HG03442 (cell line): ENCODE measurements around the gene C1R.
"Not testable (repeated sequence)": the region's sequence is repeated elsewhere in the genome, so short reads cannot be mapped to it uniquely, and the experiment has no call there.

ENCODE experiments used
- ATAC-seq: cut with Tn5 transposase; IDR thresholded peaks from one replicate; pipeline ENCODE4 v1.9.1; 2021; ENCODE audit warnings: mild to moderate bottlenecking, moderate library complexity; ENCODE audit not compliant: unreplicated experiment

The C1R gene

DNA sequence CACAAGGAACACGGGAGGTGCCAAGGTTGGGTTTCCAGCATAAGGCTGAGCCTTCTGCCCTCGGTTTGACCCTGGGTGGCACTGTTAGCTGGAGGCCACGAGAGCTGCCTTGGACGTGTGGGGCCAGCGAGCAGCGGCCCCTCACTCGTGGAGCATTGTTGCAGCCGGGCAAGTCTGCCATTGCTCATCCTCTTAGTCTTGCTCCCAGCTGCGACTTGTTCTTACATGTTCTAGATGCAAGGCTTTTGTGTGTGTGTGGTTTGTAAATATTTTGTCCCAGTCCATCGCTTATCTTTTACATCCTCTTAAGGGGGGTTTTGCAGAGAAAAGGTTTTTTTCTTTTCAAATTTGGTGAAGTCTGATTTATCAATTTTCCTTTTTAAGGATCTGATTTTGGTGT lies 52.8 kb downstream of the C1R start:
- ATAC-seq: no peak

DNA sequence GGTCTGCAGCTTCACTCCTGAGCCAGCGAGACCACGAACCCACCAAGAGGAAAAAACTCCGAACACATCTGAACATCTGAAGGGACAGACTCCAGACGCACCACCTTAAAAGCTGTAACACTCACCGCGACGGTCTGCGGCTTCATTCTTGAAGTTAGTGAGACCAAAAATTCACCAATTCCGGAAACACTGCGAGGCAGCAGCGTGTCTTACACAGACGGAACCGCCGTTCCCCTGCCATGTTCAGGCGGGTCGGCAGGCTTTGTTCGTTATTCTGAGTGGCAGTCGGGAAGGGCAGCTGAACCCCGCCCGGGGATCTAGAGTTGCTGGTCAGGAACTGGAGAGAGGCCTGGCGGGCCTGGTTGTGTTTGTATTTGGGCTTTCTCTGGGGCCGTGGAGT lies 53.7 kb downstream of the C1R start:
- no peak for ATAC-seq

DNA sequence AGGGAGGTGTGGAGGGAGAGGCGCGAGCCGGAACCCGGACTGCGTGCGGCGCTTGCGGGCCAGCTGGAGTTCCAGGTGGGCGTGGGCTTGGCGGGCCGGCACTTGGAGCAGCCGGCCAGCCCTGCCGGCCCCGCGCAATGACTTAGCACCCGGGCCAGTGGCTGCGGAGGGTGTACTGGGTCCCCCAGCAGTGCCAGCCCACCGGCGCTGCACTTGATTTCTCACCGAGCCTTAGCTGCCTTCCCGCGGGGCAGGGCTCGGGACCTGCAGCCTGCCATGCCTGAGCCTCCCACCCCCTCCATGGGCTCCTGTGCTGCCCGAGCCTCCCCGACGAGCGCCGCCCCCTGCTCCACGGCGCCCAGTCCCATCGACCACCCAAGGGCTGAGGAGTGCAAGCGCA lies 54.8 kb downstream of the C1R start:
- not testable (repeated sequence) for ATAC-seq

DNA sequence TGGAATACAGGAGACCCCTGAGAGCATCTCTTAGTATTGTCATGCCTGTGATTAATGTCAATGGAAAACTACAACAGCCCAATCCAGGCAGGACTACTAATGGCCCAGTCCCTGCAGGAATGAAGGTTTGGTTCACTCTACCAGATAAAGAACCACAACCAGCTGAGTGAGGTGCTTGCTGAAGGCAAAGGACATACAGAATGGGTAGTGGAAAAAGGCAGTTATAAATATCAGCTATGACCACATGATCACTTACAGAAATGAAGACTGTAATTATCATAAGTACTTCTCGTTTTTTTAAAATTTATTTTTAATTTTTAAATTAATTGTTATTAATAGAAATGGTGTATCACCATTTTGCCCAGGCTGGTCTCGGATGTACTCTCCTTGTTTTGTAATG lies 56.8 kb downstream of the C1R start:
- ATAC-seq: no peak

DNA sequence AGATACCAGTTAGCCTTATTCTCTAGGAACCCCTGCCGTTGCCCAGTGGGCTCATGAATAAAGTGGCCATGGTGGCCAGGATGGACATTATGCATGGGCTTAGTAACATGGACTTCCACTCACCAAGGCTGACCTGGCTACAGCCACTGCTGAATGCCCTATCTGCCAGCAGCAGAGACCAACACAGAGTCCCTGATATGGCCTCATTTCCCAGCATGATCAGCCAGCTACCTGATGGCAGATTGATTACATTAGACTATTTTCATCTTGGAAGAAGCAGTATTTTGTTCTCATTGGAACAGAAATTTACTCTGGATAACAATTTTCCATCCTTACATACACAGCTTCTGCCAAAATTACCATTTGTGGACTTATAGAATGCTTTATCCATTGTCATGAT lies 57.8 kb downstream of the C1R start:
- ATAC-seq: no peak

DNA sequence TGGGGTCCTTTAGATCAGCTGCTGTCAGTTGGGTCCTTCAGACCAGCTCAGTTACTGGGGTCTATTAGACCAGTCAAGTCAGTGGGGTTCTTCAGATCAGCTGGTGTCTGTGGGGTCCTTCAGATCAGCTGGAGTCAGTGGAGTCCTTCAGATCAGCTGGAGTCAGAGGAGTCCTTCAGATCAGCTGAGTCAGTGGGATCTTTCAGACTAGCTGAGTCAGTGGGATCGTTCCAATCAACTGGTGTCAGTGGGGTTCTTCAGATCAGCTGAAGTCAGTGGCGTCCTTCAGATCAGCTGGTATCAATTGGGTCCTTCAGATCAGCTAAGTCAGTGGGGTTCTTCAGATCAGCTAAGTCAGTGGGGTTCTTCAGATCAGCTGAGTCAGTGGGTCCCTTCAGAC lies 59.3 kb downstream of the C1R start:
- no peak for ATAC-seq

DNA sequence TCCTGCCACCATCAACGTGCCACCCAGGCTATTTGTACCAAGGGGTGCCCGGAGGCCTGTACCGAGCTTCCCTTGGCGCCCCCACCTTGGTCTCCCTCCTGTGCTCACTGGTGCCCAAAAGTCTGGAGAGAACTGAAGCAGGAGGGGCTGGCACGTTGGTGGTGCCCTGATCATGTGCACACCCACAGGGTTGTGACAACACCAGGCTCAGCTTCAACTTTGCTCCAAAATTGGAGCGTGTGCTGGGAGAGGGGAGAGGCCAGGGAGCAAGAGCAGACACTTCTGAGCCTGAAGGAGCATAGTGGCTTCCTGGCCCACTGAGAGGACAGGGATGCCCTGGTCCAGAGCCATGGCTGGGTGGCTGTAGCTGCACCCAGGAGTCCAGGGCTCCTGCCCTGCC lies 60.9 kb downstream of the C1R start:
- ATAC-seq: no peak
